Right lobe of liver (tissue), 4 donors: ENCODE measurements around the gene CCNH.

Experiments used
- POLR2A ChIP-seq: fragments of 450-650 bp; IDR thresholded peaks from one replicate; pipeline ENCODE4 v1.6.1; 2017; ENCODE audit warnings: antibody characterized with exemption, mild to moderate bottlenecking
- TF ChIP-seq, protein P1 (sequence below), 4 donors: fragments of 200-600 bp in 3 of 4; fragments of 450-650 bp in 1 of 4; IDR thresholded peaks; one replicate each; pipeline versions ENCODE4 v1.5.1 to v1.8.0; 2016 to 2022; ENCODE audit warnings: antibody characterized with exemption in 4 of 4, mild to moderate bottlenecking in 2 of 4
- donor health status: DM: no; HTN: no; CAD: no.
- donor health status: DM: no; HTN: no; CAD: no.
- donor health status: DM: no; HTN: yes; CAD: no.

DNA sequence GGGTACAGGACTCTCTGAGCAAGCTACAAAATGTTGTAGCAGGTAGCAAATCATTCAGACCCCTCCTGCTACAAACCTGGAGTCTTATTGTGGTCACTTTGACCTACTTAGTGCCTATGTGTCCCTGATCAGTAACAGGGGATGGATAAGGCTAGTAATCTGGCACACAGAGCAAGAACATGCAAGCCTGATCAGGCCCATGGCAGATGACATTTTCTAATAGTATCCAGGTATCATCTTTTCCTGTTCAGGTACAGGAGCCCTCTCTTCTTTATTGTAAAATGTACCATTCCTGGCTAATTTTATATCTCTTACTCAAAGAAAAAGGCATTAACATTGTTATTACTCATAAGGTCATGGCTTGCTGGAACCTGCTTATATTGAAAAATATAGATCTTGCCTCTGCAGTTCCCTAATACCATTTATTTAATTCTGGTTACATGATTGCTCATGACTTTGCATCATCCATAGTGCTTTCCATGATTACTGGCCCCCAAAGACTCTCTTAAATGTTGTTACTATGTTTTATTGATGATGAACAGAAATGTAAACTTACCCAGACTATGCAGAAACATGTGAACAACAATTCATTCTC is 18.2 kb upstream of the CCNH start:
- TF ChIP-seq POLR2A, result no peak
- TF ChIP-seq, protein P1, sequence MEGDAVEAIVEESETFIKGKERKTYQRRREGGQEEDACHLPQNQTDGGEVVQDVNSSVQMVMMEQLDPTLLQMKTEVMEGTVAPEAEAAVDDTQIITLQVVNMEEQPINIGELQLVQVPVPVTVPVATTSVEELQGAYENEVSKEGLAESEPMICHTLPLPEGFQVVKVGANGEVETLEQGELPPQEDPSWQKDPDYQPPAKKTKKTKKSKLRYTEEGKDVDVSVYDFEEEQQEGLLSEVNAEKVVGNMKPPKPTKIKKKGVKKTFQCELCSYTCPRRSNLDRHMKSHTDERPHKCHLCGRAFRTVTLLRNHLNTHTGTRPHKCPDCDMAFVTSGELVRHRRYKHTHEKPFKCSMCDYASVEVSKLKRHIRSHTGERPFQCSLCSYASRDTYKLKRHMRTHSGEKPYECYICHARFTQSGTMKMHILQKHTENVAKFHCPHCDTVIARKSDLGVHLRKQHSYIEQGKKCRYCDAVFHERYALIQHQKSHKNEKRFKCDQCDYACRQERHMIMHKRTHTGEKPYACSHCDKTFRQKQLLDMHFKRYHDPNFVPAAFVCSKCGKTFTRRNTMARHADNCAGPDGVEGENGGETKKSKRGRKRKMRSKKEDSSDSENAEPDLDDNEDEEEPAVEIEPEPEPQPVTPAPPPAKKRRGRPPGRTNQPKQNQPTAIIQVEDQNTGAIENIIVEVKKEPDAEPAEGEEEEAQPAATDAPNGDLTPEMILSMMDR (IDR thresholded peaks at IDR 0.05), result no peak
